GM19238 (cell line): Measurements from ENCODE around the gene ICAM5.
"Not testable (repeated sequence)": the region's sequence is repeated elsewhere in the genome, so short reads cannot be mapped to it uniquely, and the experiment has no call there.

ENCODE experiments used
- DNase-seq: peaks from one replicate; pipeline ENCODE4 v3.0.0; 2011; ENCODE audit warnings: low spot score; ENCODE audit not compliant: insufficient read length

The ICAM5 gene

GRCh38 chr19:10317857-10318462, 28.2 kb downstream of the ICAM5 start:
- DNase-seq: no peak

GRCh38 chr19:10318807-10319682, 29.3 kb downstream of the ICAM5 start:
- no peak for DNase-seq

GRCh38 chr19:10320602-10321416, 31.1 kb downstream of the ICAM5 start:
- no peak for DNase-seq

GRCh38 chr19:10321417-10321797, 31.7 kb downstream of the ICAM5 start:
- no peak for DNase-seq

GRCh38 chr19:10321874-10322835, 32.4 kb downstream of the ICAM5 start:
- DNase-seq: no peak

GRCh38 chr19:10325732-10326131, 36.0 kb downstream of the ICAM5 start:
- DNase-seq: no peak

GRCh38 chr19:10327793-10328192, 38.0 kb downstream of the ICAM5 start:
- no peak for DNase-seq

GRCh38 chr19:10328558-10329429, 39.0 kb downstream of the ICAM5 start:
- no peak for DNase-seq

GRCh38 chr19:10329555-10329954, 39.8 kb downstream of the ICAM5 start:
- DNase-seq: no peak

- no peak for DNase-seq
Measured at GRCh38 chr19:10332158-10332964, 42.6 kb downstream of the ICAM5 start.

GRCh38 chr19:10332965-10333757, 43.4 kb downstream of the ICAM5 start, which contains the start of gene RAVER1:
TSS of gene RAVER1 (minus strand) at chr19:10333529. CDS start at chr19:10333507, 22 bp downstream.
- peak; percentile 99 for DNase-seq

- no peak for DNase-seq
Measured at GRCh38 chr19:10333758-10334587, 44.2 kb downstream of the ICAM5 start.

GRCh38 chr19:10334588-10335351, 45.0 kb downstream of the ICAM5 start:
- no peak for DNase-seq

- no peak for DNase-seq
Measured at GRCh38 chr19:10335352-10335985, 45.7 kb downstream of the ICAM5 start.

GRCh38 chr19:10336725-10337124, 47.0 kb downstream of the ICAM5 start:
- not testable (repeated sequence) for DNase-seq

GRCh38 chr19:10338940-10339339, 49.2 kb downstream of the ICAM5 start:
- DNase-seq: no peak
